MM.1S (cell line): ENCODE results near the gene POLR3GL.

Source experiments
- DNase-seq: peaks from one replicate; pipeline ENCODE4 v3.0.0-alpha.2; 2015
- H2AFZ ChIP-seq: fragments of 300-600 bp; sonication (generic); 2 replicates; pipeline ENCODE4 v1.6.0; 2016; ENCODE audit warnings: antibody characterized with exemption, low read length
- H3F3A ChIP-seq: fragments of 300-600 bp; sonication (generic); 2 replicates; pipeline ENCODE4 v1.6.1; 2016; ENCODE audit warnings: mild to moderate bottlenecking, antibody characterized with exemption, low read length, moderate library complexity, mixed read lengths; ENCODE audit not compliant: insufficient read depth
- H3K27ac ChIP-seq: fragments of 300-600 bp; sonication (generic); 2 replicates; pipeline ENCODE4 v1.5.1; 2016; ENCODE audit warnings: mild to moderate bottlenecking, low read length
- H3K27me3 ChIP-seq: fragments of 300-600 bp; sonication (generic); replicated peaks from 2 replicates; pipeline ENCODE4 v1.6.0; 2016; ENCODE audit warnings: low read length; ENCODE audit not compliant: insufficient read depth
- H3K36me3 ChIP-seq: fragments of 300-600 bp; sonication (generic); replicated peaks from 2 replicates; pipeline ENCODE4 v1.6.1; 2016; ENCODE audit warnings: mild to moderate bottlenecking, low read length, mixed read lengths; ENCODE audit not compliant: insufficient read depth
- H3K4me1 ChIP-seq: fragments of 300-600 bp; sonication (generic); 2 replicates; pipeline ENCODE4 v1.6.1; 2016; ENCODE audit warnings: low read length, mixed read lengths
- H3K4me2 ChIP-seq: fragments of 300-600 bp; sonication (generic); 2 replicates; pipeline ENCODE4 v1.6.0; 2016; ENCODE audit warnings: low read depth, low read length
- H3K4me3 ChIP-seq: fragments of 300-600 bp; sonication (generic); 2 replicates; pipeline ENCODE4 v1.5.1; 2016; ENCODE audit warnings: low read length, mixed read lengths
- H3K79me2 ChIP-seq: fragments of 300-600 bp; sonication (generic); 2 replicates; pipeline ENCODE4 v1.6.1; 2016; ENCODE audit warnings: mixed run types, low read length, mixed read lengths
- H3K9ac ChIP-seq: fragments of 300-600 bp; sonication (generic); 2 replicates; pipeline ENCODE4 v1.6.1; 2016; ENCODE audit warnings: low read length, mixed read lengths
- H3K9me2 ChIP-seq: fragments of 300-600 bp; sonication (generic); replicated peaks from 2 replicates; pipeline ENCODE4 v1.6.1; 2016; ENCODE audit warnings: mild to moderate bottlenecking, low read length, mixed read lengths; ENCODE audit not compliant: insufficient read depth
- H3K9me3 ChIP-seq: fragments of 300-600 bp; sonication (generic); replicated peaks from 2 replicates; pipeline ENCODE4 v1.6.1; 2016; ENCODE audit warnings: mild to moderate bottlenecking, low read length, mixed read lengths; ENCODE audit not compliant: insufficient read depth
- H4K20me1 ChIP-seq: fragments of 300-600 bp; sonication (generic); 2 replicates; pipeline ENCODE4 v1.6.1; 2016; ENCODE audit warnings: mild to moderate bottlenecking, low read length, moderate library complexity, mixed read lengths; ENCODE audit not compliant: insufficient read depth
- EZH2 ChIP-seq: fragments of 300-600 bp; sonication (generic); optimal IDR thresholded peaks from 2 replicates; pipeline ENCODE3; 2017; ENCODE audit warnings: low read depth, mild to moderate bottlenecking, antibody characterized with exemption, low read length, mixed read lengths
- EZH2phosphoT487 ChIP-seq: fragments of 300-600 bp; sonication (generic); IDR thresholded peaks from 2 replicates; pipeline ENCODE4 v1.6.1; 2018; ENCODE audit warnings: antibody characterized with exemption, low read length
- TF ChIP-seq, protein P1 (sequence below): fragments of 300-600 bp; sonication (generic); IDR thresholded peaks from 2 replicates; pipeline ENCODE4 v1.5.1; 2016; ENCODE audit warnings: antibody characterized with exemption, low read length, mixed read lengths

The POLR3GL gene

DNA sequence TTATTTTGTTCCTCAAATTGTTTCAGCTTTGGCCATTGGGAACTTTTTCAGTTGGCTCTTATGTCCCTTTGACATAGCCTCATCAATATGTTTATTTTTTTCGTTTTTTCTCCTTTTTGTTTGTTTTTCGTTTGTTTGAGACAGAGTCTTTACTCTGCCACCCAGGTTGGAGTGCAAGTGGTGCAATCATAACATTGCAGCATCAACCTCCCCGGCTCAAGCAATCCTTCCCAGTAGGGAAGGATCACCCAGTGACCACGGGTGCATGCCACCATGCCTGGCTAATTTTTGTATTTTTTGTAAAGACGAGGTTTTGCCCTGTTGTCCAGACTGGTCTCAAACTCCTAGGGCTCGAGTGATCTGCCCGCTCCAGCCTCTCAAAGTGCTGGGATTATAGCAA lies 8.1 kb downstream of the POLR3GL start:
- no peak for DNase-seq
- Histone ChIP-seq H3K4me2 (no peak overlapping the region), H4K20me1 (no peaks in the 10 kb centered on the region), H3K9ac (no peak overlapping the region), H3K36me3 (no peaks in the 10 kb centered on the region), H2AFZ (no peak overlapping the region), H3K27me3 (no peaks in the 10 kb centered on the region), H3F3A (no peaks in the 10 kb centered on the region), H3K9me2 (no peaks in the 10 kb centered on the region), H3K4me1 (peaks cover 6% of the 10 kb centered on the region), H3K4me3 (no peak overlapping the region), H3K9me3 (no peaks in the 10 kb centered on the region), H3K27ac (no peak overlapping the region), H3K79me2 (no peaks in the 10 kb centered on the region)
- TF ChIP-seq, protein P1, sequence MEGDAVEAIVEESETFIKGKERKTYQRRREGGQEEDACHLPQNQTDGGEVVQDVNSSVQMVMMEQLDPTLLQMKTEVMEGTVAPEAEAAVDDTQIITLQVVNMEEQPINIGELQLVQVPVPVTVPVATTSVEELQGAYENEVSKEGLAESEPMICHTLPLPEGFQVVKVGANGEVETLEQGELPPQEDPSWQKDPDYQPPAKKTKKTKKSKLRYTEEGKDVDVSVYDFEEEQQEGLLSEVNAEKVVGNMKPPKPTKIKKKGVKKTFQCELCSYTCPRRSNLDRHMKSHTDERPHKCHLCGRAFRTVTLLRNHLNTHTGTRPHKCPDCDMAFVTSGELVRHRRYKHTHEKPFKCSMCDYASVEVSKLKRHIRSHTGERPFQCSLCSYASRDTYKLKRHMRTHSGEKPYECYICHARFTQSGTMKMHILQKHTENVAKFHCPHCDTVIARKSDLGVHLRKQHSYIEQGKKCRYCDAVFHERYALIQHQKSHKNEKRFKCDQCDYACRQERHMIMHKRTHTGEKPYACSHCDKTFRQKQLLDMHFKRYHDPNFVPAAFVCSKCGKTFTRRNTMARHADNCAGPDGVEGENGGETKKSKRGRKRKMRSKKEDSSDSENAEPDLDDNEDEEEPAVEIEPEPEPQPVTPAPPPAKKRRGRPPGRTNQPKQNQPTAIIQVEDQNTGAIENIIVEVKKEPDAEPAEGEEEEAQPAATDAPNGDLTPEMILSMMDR, result no peak
- no peak for TF ChIP-seq EZH2
- TF ChIP-seq EZH2phosphoT487, result no peak

DNA sequence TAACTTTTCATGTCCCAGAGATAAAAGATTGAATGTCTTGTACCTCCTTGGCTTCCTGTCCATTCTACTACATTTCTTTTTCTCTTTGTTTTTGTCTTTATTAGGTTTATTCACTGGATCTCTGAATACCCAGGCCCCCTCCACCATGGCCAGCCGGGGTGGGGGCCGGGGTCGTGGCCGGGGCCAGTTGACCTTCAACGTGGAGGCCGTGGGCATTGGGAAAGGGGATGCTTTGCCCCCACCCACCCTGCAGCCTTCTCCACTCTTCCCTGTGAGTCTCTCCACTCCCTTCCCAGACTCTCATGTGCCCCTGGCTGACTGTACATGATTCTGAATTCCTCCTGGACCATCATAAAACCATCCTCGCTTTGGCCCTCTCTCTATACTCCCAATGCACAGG lies 10.2 kb downstream of the POLR3GL start:
- TF ChIP-seq EZH2, result no peak
- Histone ChIP-seq H3K36me3 (no peaks in the 10 kb centered on the region), H3K4me2 (no peak overlapping the region), H3F3A (peaks cover 16% of the 10 kb centered on the region), H3K9me3 (no peaks in the 10 kb centered on the region), H4K20me1 (no peaks in the 10 kb centered on the region), H3K4me3 (no peak overlapping the region), H2AFZ (no peak overlapping the region), H3K79me2 (no peaks in the 10 kb centered on the region), H3K4me1 (peaks cover 24% of the 10 kb centered on the region), H3K27me3 (no peaks in the 10 kb centered on the region), H3K9ac (no peak overlapping the region), H3K27ac (no peak overlapping the region), H3K9me2 (no peaks in the 10 kb centered on the region)
- no peak for DNase-seq

DNA sequence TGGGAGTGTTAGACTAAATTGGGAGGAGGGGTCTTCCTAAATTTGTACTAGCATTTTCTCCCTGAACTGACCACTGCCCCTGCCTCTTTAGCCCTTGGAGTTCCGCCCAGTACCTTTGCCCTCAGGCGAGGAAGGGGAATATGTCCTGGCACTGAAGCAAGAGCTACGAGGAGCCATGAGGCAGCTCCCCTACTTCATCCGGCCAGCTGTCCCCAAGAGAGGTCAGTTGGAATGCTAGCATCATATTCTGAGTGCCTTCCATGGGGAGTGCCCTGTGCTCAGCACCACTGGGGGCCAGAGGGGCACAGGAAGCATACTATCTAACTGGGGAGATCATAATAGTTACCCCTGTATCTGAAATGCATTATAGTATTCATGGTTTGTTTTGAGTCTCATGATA lies 10.7 kb downstream of the POLR3GL start:
- Histone ChIP-seq H3K9me2 (no peaks in the 10 kb centered on the region), H4K20me1 (no peaks in the 10 kb centered on the region), H3F3A (peaks cover 21% of the 10 kb centered on the region), H3K79me2 (no peaks in the 10 kb centered on the region), H3K36me3 (no peaks in the 10 kb centered on the region), H3K9me3 (no peaks in the 10 kb centered on the region), H3K4me2 (no peak overlapping the region), H3K4me1 (peaks cover 28% of the 10 kb centered on the region), H2AFZ (no peak overlapping the region), H3K27ac (no peak overlapping the region), H3K9ac (no peak overlapping the region), H3K27me3 (no peaks in the 10 kb centered on the region), H3K4me3 (no peak overlapping the region)
- no peak for DNase-seq
- TF ChIP-seq EZH2 (no peak), EZH2phosphoT487 (no peak)
- TF ChIP-seq, protein P1, result no peak

DNA sequence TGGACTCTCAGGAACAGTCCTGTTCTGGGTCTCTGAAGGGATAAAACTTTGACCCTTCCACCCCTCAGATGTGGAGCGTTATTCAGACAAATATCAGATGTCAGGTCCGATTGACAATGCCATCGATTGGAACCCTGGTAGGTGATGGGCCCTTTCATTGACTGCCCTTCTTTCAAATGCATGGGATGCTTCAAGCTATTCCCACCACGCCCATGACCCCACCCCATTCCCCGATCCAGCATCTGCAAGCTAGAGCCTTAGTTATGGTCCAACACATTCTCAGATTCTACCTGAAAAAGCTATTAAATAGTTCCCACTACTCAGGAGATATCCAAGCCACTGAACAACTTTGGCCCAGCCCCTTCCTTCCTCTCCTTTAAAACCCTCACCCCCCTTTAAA lies 12.5 kb downstream of the POLR3GL start:
- Histone ChIP-seq H2AFZ (peak overlapping the region; percentile 54), H3K4me1 (peaks cover 45% of the 10 kb centered on the region), H3K9me3 (no peaks in the 10 kb centered on the region), H3K4me2 (peak overlapping the region; percentile 61; the same call in 1 of the 2 replicates), H3F3A (peaks cover 38% of the 10 kb centered on the region), H3K9me2 (no peaks in the 10 kb centered on the region), H3K36me3 (no peaks in the 10 kb centered on the region), H3K27ac (no peak overlapping the region), H3K27me3 (no peaks in the 10 kb centered on the region), H4K20me1 (no peaks in the 10 kb centered on the region), H3K9ac (peak overlapping the region; percentile 8; the same call in 1 of the 2 replicates), H3K4me3 (no peak overlapping the region), H3K79me2 (no peaks in the 10 kb centered on the region)
- DNase-seq, result no peak
- no peak for TF ChIP-seq EZH2phosphoT487
- TF ChIP-seq, protein P1, result no peak
- TF ChIP-seq EZH2, result no peak
